GM19023 (cell line): ENCODE results near the gene ERBB4.
"Not testable (repeated sequence)": the region's sequence is repeated elsewhere in the genome, so short reads cannot be mapped to it uniquely, and the experiment has no call there.

Experiments used
- ATAC-seq: cut with Tn5 transposase; IDR thresholded peaks from one replicate; pipeline ENCODE4 v1.9.1; 2021; ENCODE audit warnings: mild to moderate bottlenecking, moderate library complexity; ENCODE audit not compliant: unreplicated experiment

Gene ERBB4

GRCh38 chr2:211760103-211760502 lies 778.5 kb downstream of the ERBB4 start:
- no peak for ATAC-seq

GRCh38 chr2:211756266-211756665 lies 782.3 kb downstream of the ERBB4 start:
- no peak for ATAC-seq

GRCh38 chr2:211755187-211755586 lies 783.4 kb downstream of the ERBB4 start:
- no peak for ATAC-seq

- no peak for ATAC-seq
Observed at GRCh38 chr2:211751848-211752247, 786.8 kb downstream of the ERBB4 start.

- ATAC-seq, result no peak
Observed at GRCh38 chr2:211748339-211748738, 790.3 kb downstream of the ERBB4 start.

- peak; percentile 96 for ATAC-seq
Observed at GRCh38 chr2:211745295-211746097, 793.1 kb downstream of the ERBB4 start.

GRCh38 chr2:211744379-211744778 lies 794.2 kb downstream of the ERBB4 start:
- ATAC-seq, result no peak

GRCh38 chr2:211741966-211742365 lies 796.6 kb downstream of the ERBB4 start:
- no peak for ATAC-seq

- no peak for ATAC-seq
Observed at GRCh38 chr2:211737282-211737681, 801.3 kb downstream of the ERBB4 start.

- no peak for ATAC-seq
Observed at GRCh38 chr2:211730215-211730614, 808.4 kb downstream of the ERBB4 start.

GRCh38 chr2:211729433-211729832 lies 809.2 kb downstream of the ERBB4 start:
- ATAC-seq, result no peak

GRCh38 chr2:211724933-211725332 lies 813.7 kb downstream of the ERBB4 start:
- ATAC-seq, result no peak

GRCh38 chr2:211723398-211723797 lies 815.2 kb downstream of the ERBB4 start:
- no peak for ATAC-seq

- no peak for ATAC-seq
Observed at GRCh38 chr2:211722928-211723327, 815.7 kb downstream of the ERBB4 start.

GRCh38 chr2:211721874-211722273 lies 816.7 kb downstream of the ERBB4 start:
- not testable (repeated sequence) for ATAC-seq

GRCh38 chr2:211709389-211709788 lies 829.2 kb downstream of the ERBB4 start:
- ATAC-seq, result no peak

- ATAC-seq, result no peak
Observed at GRCh38 chr2:211692689-211693088, 845.9 kb downstream of the ERBB4 start.

- no peak for ATAC-seq
Observed at GRCh38 chr2:211690736-211691135, 847.9 kb downstream of the ERBB4 start.

- no peak for ATAC-seq
Observed at GRCh38 chr2:211688196-211688595, 850.4 kb downstream of the ERBB4 start.

- no peak for ATAC-seq
Observed at GRCh38 chr2:211674715-211675114, 863.9 kb downstream of the ERBB4 start.

GRCh38 chr2:211673133-211673905 lies 865.3 kb downstream of the ERBB4 start:
- no peak for ATAC-seq

- no peak for ATAC-seq
Observed at GRCh38 chr2:211671977-211672376, 866.6 kb downstream of the ERBB4 start.
